CD1c-positive myeloid dendritic cell (primary cell): ENCODE data around the gene GPX3.

ENCODE experiments used
- DNase-seq: peaks from one replicate; pipeline ENCODE4 v3.0.0-alpha.2; 2016; ENCODE audit errors: extremely low spot score

The GPX3 gene

GRCh38 chr5:151076616-151077015 is 56.2 kb downstream of the GPX3 start:
- DNase-seq = no peak

GRCh38 chr5:151077419-151077818 is 57.0 kb downstream of the GPX3 start:
- DNase-seq = no peak

GRCh38 chr5:151077967-151078366 is 57.6 kb downstream of the GPX3 start:
- no peak for DNase-seq
